K562 (cell line): ENCODE results near the gene SLC38A10. TPM values are rescaled to one million over a fixed set of nuclear protein-coding genes. Genes with fewer than 3 reads are reported as not detected.

Experiments
- ATAC-seq: fragments of 200-7000 bp; cut with Tn5 transposase; 3 replicates; pipeline ENCODE4 v1.9.1; 2020; ENCODE audit warnings: moderate library complexity
- BruUV-seq: library from RNA; stranded (reverse); fragments of 400-500 nt; replicated peaks from 2 replicates; lab custom pipeline; 2021; lab: Mats Ljungman, UMichigan
- CTCF ChIA-PET: fragments of 300-600 bp; formaldehyde crosslinking; extraction: SDS; loops from one replicate; lab custom pipeline; 2021; ENCODE audit warnings: low intra/inter-chr PET ratio; lab: Yijun Ruan, JAX
- POLR2A ChIA-PET: fragments of 300-600, 350-650 bp; sonication (Branson Sonifier 250); formaldehyde crosslinking; extraction: SDS; loops from one replicate; lab custom pipeline; 2021; ENCODE audit warnings: antibody characterized with exemption, inconsistent platforms; lab: Yijun Ruan, JAX
- DNase-seq, 4 experiments: peaks; one replicate each; pipeline versions ENCODE4 v3.0.0 to v3.0.0-alpha.2; 2011 to 2018; ENCODE audit warnings: low spot score in 3 of 4, mixed read lengths in 3 of 4; ENCODE audit errors: extremely low read depth in 1 of 4
- FAIRE-seq: peaks from 2 replicates; lab custom pipeline; 2011; peaks lifted over from hg19 to GRCh38; lab: Jason Lieb, UNC
- H2AFZ ChIP-seq: 2 replicates; pipeline ENCODE4 v1.6.0; 2011; ENCODE audit warnings: low read depth, low read length, control low read depth, inconsistent platforms
- H3K27ac ChIP-seq: fragments of 200-600 bp; 3 replicates; pipeline ENCODE4 v1.8.0; 2011; ENCODE audit warnings: low read depth, mild to moderate bottlenecking, control low read depth, inconsistent platforms, low read length, moderate library complexity, mixed read lengths; ENCODE audit errors: extremely low read depth
- H3K27me3 ChIP-seq, 2 experiments: fragments of 300-600 bp in 1 of 2; 2 replicates in 1 of 2; 3 replicates in 1 of 2; pipeline versions ENCODE4 v1.6.0 to v1.8.0; 2011; ENCODE audit warnings: inconsistent platforms in 2 of 2, low read length in 2 of 2, mild to moderate bottlenecking in 1 of 2, mixed read lengths in 1 of 2, moderate library complexity in 1 of 2; ENCODE audit not compliant: control insufficient read depth in 2 of 2, insufficient read depth in 2 of 2
- H3K36me3 ChIP-seq: fragments of 300-600 bp; 3 replicates; pipeline ENCODE4 v1.8.0; 2011; ENCODE audit warnings: mild to moderate bottlenecking, low read length, inconsistent platforms; ENCODE audit not compliant: control insufficient read depth, insufficient read depth
- H3K4me1 ChIP-seq, 2 experiments: fragments of 200-600 bp in 1 of 2; replicated peaks in 1 of 2; 2 replicates in 1 of 2; 3 replicates in 1 of 2; pipeline versions ENCODE4 v1.5.1 to v1.8.0; 2011; ENCODE audit warnings: inconsistent platforms in 2 of 2, low read length in 2 of 2, mild to moderate bottlenecking in 1 of 2, mixed read lengths in 1 of 2, moderate library complexity in 1 of 2; ENCODE audit not compliant: control insufficient read depth in 2 of 2, insufficient read depth in 2 of 2
- H3K4me2 ChIP-seq: 2 replicates; pipeline ENCODE4 v1.6.1; 2011; ENCODE audit warnings: low read length, control low read depth, inconsistent platforms, mixed read lengths; ENCODE audit not compliant: insufficient read depth
- H3K4me3 ChIP-seq: fragments of 200-600 bp; sonication (generic), shearing (Covaris generic); 2 replicates; pipeline ENCODE4 v1.5.1; 2016; ENCODE audit warnings: control low read depth, inconsistent platforms
- H3K79me2 ChIP-seq: fragments of 200-600 bp; 3 replicates; pipeline ENCODE4 v1.8.0; 2011; ENCODE audit warnings: low read length, inconsistent platforms; ENCODE audit not compliant: control insufficient read depth, insufficient read depth
- H3K9ac ChIP-seq, 2 experiments: 2 replicates each; pipeline versions ENCODE4 v1.6.0 to v1.6.1; 2011; ENCODE audit warnings: low read depth in 2 of 2, low read length in 2 of 2, control low read depth in 1 of 2, inconsistent platforms in 1 of 2, mild to moderate bottlenecking in 1 of 2, mixed read lengths in 1 of 2; ENCODE audit not compliant: insufficient read depth in 1 of 2
- H3K9me1 ChIP-seq: one replicate; pipeline ENCODE4 v1.6.0; 2011; ENCODE audit warnings: inconsistent platforms, mild to moderate bottlenecking, low read length, moderate library complexity; ENCODE audit not compliant: control insufficient read depth, insufficient read depth
- H3K9me3 ChIP-seq: replicated peaks from 2 replicates; pipeline ENCODE4 v1.5.1; 2011; ENCODE audit warnings: low read depth, low read length, inconsistent platforms; ENCODE audit not compliant: control insufficient read depth, insufficient read depth
- H4K20me1 ChIP-seq: replicated peaks from 2 replicates; pipeline ENCODE4 v1.6.1; 2011; ENCODE audit warnings: low read length, inconsistent platforms, mixed read lengths; ENCODE audit not compliant: control insufficient read depth, insufficient read depth
- ARNT ChIP-seq, 2 experiments: fragments of 450-650 bp; IDR thresholded peaks; 2 replicates each; pipeline ENCODE4 v1.6.1; 2016; ENCODE audit warnings: mild to moderate bottlenecking in 1 of 2
- EWSR1 ChIP-seq: fragments of 450-650 bp; IDR thresholded peaks from 2 replicates; pipeline ENCODE4 v1.6.1; 2018; ENCODE audit warnings: borderline replicate concordance, mild to moderate bottlenecking, low read depth, moderate library complexity; ENCODE audit not compliant: partially characterized antibody
- GTF2F1 ChIP-seq: IDR thresholded peaks from 2 replicates; pipeline ENCODE4 v1.6.1; 2011; ENCODE audit warnings: low read depth, low read length, improper control_type of control experiment
- KAT2B ChIP-seq: IDR thresholded peaks from one replicate; pipeline ENCODE4 v1.6.1; 2012; ENCODE audit warnings: low read depth, mild to moderate bottlenecking, control low read depth, inconsistent platforms, low read length, moderate library complexity
- MXD1 ChIP-seq: fragments of 250-450 bp; sonication (Bioruptor Pico); IDR thresholded peaks from 2 replicates; pipeline ENCODE4 v1.8.0; 2021; ENCODE audit warnings: borderline replicate concordance, mild to moderate bottlenecking, moderate library complexity; ENCODE audit not compliant: poor library complexity, severe bottlenecking
- NR1H2 ChIP-seq: sonication (generic); formaldehyde crosslinking; IDR thresholded peaks from 2 replicates; pipeline ENCODE4 v1.4.0; 2020; ENCODE audit warnings: mild to moderate bottlenecking, missing genetic modification reagents
- PCBP1 ChIP-seq: fragments of 200-400 bp; formaldehyde crosslinking; IDR thresholded peaks from 2 replicates; pipeline ENCODE4 v1.6.1; 2018; ENCODE audit warnings: mild to moderate bottlenecking, low read depth, low read length; ENCODE audit not compliant: poor library complexity, severe bottlenecking
- PKNOX1 ChIP-seq: fragments of 450-650 bp; IDR thresholded peaks from 2 replicates; pipeline ENCODE4 v1.6.1; 2016
- POLR2A ChIP-seq: fragments of 450-650 bp; conservative IDR thresholded peaks from 2 replicates; pipeline ENCODE4 v1.6.1; 2016
- RBBP5 ChIP-seq: fragments of 200-600 bp; sonication (generic); IDR thresholded peaks from 2 replicates; pipeline ENCODE4 v1.6.1; 2012; ENCODE audit warnings: borderline replicate concordance, mild to moderate bottlenecking, low read length, control low read depth, inconsistent platforms; ENCODE audit not compliant: insufficient read depth, poor library complexity, severe bottlenecking
- RFX5 ChIP-seq: IDR thresholded peaks from 2 replicates; pipeline ENCODE4 v1.6.1; 2011; ENCODE audit warnings: low read depth, mild to moderate bottlenecking, improper control_type of control experiment, low read length
- SRSF7 ChIP-seq: fragments of 200-400 bp; formaldehyde crosslinking; optimal IDR thresholded peaks from 2 replicates; pipeline ENCODE3; 2017; ENCODE audit warnings: mild to moderate bottlenecking, low read depth, low read length
- ZNF507 ChIP-seq: conservative IDR thresholded peaks from 2 replicates; pipeline ENCODE4 v1.6.1; 2017; ENCODE audit warnings: missing genetic modification characterization, missing compliant biosample characterization
- WGBS: fragments of 100-300 bp; shearing (Covaris generic); methylation state at CpG from one replicate; pipeline ENCODE4 v1.1.6; 2016; ENCODE audit warnings: low coverage, mixed read lengths; ENCODE audit not compliant: insufficient coverage; ENCODE audit errors: missing lambda C conversion rate; 5-methylcytosine and 5-hydroxymethylcytosine counted together
- in situ Hi-C: fragments of 300-500 bp; cut with MboI; formaldehyde crosslinking; loops from 4 replicates; pipeline ENCODE4 v1.15.0; 2018; ENCODE audit warnings: inconsistent platforms, mixed read lengths
- intact Hi-C: fragments of 100-400 bp; cut with micrococcal nuclease; formaldehyde crosslinking; loops from 2 replicates; pipeline ENCODE4 v1.14.2; 2022
- polyA plus RNA-seq, 8 experiments: library from polyadenylated mRNA; depleted of rRNA in 4 of 8; stranded (reverse) in 5 of 8; unstranded in 3 of 8; fragments of >200 nt; fragmentation: Nextera tagmentation in 2 of 8; fragmentation: Illumina TruSeq in 1 of 8; extraction: Ambion mirVana in 2 of 8; extraction: Trizol in 1 of 8; gene quantifications; 2 replicates each; pipeline versions ENCODE4 v1.2.1 to v1.2.3, GENCODE V29; 2011 to 2014; ENCODE audit warnings: inconsistent platforms in 1 of 8, missing spikeins in 1 of 8
- total RNA-seq, 7 experiments: library from RNA; depleted of rRNA in 6 of 7; stranded (reverse); fragments of >200 nt in 6 of 7; fragmentation: Illumina TruSeq in 2 of 7; extraction: Trizol in 2 of 7; gene quantifications; 2 replicates each; pipeline versions ENCODE4 v1.2.1 to v1.2.3, GENCODE V29; 2011 to 2021; ENCODE audit warnings: low replicate concordance in 1 of 7
- TF ChIP-seq, protein P1 (sequence below), 3 experiments: fragments of 200-800 bp in 1 of 3; sonication (Bioruptor generic) in 1 of 3; sonication (generic) in 1 of 3; formaldehyde crosslinking in 1 of 3; IDR thresholded peaks; 2 replicates each; pipeline versions ENCODE4 v1.6.1 to v1.8.0; 2016 to 2022; ENCODE audit warnings: mild to moderate bottlenecking in 2 of 3, missing compliant biosample characterization in 2 of 3, missing genetic modification characterization in 2 of 3, missing genetic modification reagents in 1 of 3

The SLC38A10 gene
- total and polyA plus RNA-seq, 9 of the 15 experiments (the other 6 are each of a cell fraction or from before 2014, with no cell fraction given) = 0.45 to 54.2 (median 13.8) TPM

- TF ChIP-seq, protein P1, sequence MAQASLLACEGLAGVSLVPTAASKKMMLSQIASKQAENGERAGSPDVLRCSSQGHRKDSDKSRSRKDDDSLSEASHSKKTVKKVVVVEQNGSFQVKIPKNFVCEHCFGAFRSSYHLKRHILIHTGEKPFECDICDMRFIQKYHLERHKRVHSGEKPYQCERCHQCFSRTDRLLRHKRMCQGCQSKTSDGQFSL (CRISPR knock-in tag; IDR thresholded peaks at IDR 0.05) = 0 out of 2 replicates have a peak, but pooled peaks have one; percentile 8
- TF ChIP-seq, protein P1 (tag; IDR thresholded peaks at IDR 0.05) = no peak
- TF ChIP-seq NR1H2 (CRISPR knock-in tag) = no peak
- TF ChIP-seq EWSR1 = no peak
Measured at GRCh38 chr17:81245665-81246342, 49.3 kb downstream of the SLC38A10 start (continued).

DNA sequence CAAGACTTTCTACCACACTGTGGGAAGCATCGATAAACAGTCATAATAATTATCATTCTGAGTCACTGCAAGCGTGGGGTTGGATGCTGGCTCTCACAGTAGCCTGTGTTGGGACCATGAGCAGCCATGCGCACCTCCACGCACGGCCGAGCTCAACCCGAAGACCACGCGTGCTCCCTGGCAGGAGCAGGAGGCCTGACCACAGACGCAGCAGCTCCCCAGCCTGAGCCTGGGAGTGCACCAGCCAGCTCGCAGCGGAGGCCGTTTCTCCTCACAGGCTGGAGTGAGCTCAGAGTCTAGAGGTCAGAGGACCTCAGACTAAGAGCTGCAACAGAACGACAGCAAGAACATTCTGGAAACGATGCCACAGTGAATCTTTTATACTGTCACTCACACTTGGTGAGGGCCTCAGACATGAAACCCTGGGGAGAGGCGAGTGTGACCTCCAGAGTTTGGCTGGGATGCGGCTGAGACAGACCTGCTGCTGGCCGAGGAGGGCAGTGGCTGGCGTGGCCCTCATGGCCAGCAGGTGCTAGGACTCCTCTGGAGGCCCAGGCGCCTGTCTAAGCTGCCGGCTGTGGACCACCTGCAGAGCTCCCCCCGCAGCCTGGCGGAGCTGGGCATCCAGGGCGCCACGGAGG, 50.0 kb downstream of the SLC38A10 start:
- ATAC-seq (no peak; the same call in 2 of the 3 replicates), FAIRE-seq (no peak), DNase-seq (no peak)
- Histone ChIP-seq H4K20me1 (peaks cover 6% of the 10 kb centered on the region; the same call in 1 of the 2 replicates), H3K9me3 (no peaks in the 10 kb centered on the region), H3K9me1 (no peaks in the 10 kb centered on the region), H3K27ac (no peak overlapping the region), H3K4me1 (peaks cover 5 to 74% of the 10 kb centered on the region in 2 experiments; a peak in 4 of 5 replicates), H3K27me3 (no peaks in the 10 kb centered on the region), H3K4me3 (no peak overlapping the region), H2AFZ (no peak overlapping the region), H3K4me2 (no peak overlapping the region), H3K36me3 (peaks cover 24% of the 10 kb centered on the region; the same call in 1 of the 3 replicates), H3K79me2 (peaks cover 14% of the 10 kb centered on the region), H3K9ac (peak overlapping the region in 1 of 2 experiments; percentile 60; a peak in 2 of 4 replicates)
- WGBS = 79% methylated on average over 20 of the region's 25 CpGs
- ChIA-PET CTCF (no interaction called here), POLR2A (interaction anchor here (0.6 to 1.9 kb wide), 5 partner anchors 8 to 264 kb away, joined by 3 to 6 read pairs (median 4); no protein-coding TSS in a partner anchor)
- in situ Hi-C loops = loop anchor here (5.0 to 25.0 kb wide), 2 partner anchors 108 to 237 kb away; no protein-coding TSS in a partner anchor
- BruUV-seq = no TSS peak
- intact Hi-C loops = no loop called here
- TF ChIP-seq PKNOX1 (no peak), RBBP5 (no peak), RFX5 (no peak), GTF2F1 (no peak), MXD1 (no peak), ARNT (IDR thresholded peaks at IDR 0.05) (no peak), POLR2A (0 out of 2 replicates have a peak, but pooled peaks have one; percentile 20), KAT2B (no peak), ZNF507 (tag) (no peak), PCBP1 (no peak), SRSF7 (no peak)
- TF ChIP-seq, protein P1 (CRISPR knock-in tag; IDR thresholded peaks at IDR 0.05) = 0 out of 2 replicates have a peak, but pooled peaks have one; percentile 13
- TF ChIP-seq, protein P1 (tag; IDR thresholded peaks at IDR 0.05) = no peak
